HG02840 (cell line): ENCODE results near the gene ZNF268.

Source experiments
- ATAC-seq: cut with Tn5 transposase; IDR thresholded peaks from one replicate; pipeline ENCODE4 v1.9.1; 2021; ENCODE audit warnings: mild to moderate bottlenecking, moderate library complexity, moderate number of reproducible peaks; ENCODE audit not compliant: unreplicated experiment, low FRiP score

ZNF268 gene

GRCh38 chr12:133181238-133181959 is at the start of gene ZNF268:
ZNF268 (plus strand) TSS chr12:133181495; CDS start chr12:133181998, 503 bp downstream.
- ATAC-seq, result peak; percentile 98

- ATAC-seq, result no peak
Measured at GRCh38 chr12:133135747-133136146, 45.5 kb upstream of the ZNF268 start.

- no peak for ATAC-seq
Measured at GRCh38 chr12:133145981-133146380, 35.3 kb upstream of the ZNF268 start.

- ATAC-seq, result no peak
Measured at GRCh38 chr12:133156125-133156690, 25.1 kb upstream of the ZNF268 start.

- ATAC-seq, result no peak
Measured at GRCh38 chr12:133165776-133166175, 15.5 kb upstream of the ZNF268 start.

GRCh38 chr12:133172491-133172890 is 8.8 kb upstream of the ZNF268 start:
- ATAC-seq, result no peak

- ATAC-seq, result no peak
Measured at GRCh38 chr12:133174901-133175300, 6.4 kb upstream of the ZNF268 start.

GRCh38 chr12:133180669-133181068 is 626 bp upstream of the ZNF268 start:
- no peak for ATAC-seq

GRCh38 chr12:133190176-133190575 is 8.9 kb downstream of the ZNF268 start:
- no peak for ATAC-seq

- no peak for ATAC-seq
Measured at GRCh38 chr12:133192847-133193246, 11.6 kb downstream of the ZNF268 start.

- no peak for ATAC-seq
Measured at GRCh38 chr12:133201888-133202287, 20.6 kb downstream of the ZNF268 start.

GRCh38 chr12:133202493-133203343 is 21.4 kb downstream of the ZNF268 start:
- ATAC-seq, result no peak

- no peak for ATAC-seq
Measured at GRCh38 chr12:133203344-133204263, 22.3 kb downstream of the ZNF268 start.

GRCh38 chr12:133204264-133204603 is 22.9 kb downstream of the ZNF268 start:
- no peak for ATAC-seq

GRCh38 chr12:133206390-133206789 is 25.1 kb downstream of the ZNF268 start:
- ATAC-seq, result no peak

GRCh38 chr12:133215724-133216123 is 34.4 kb downstream of the ZNF268 start:
- ATAC-seq, result no peak

GRCh38 chr12:133217219-133217618 is 35.9 kb downstream of the ZNF268 start:
- ATAC-seq, result no peak

GRCh38 chr12:133220521-133220920 is 39.2 kb downstream of the ZNF268 start:
- no peak for ATAC-seq

- no peak for ATAC-seq
Measured at GRCh38 chr12:133221241-133221640, 39.9 kb downstream of the ZNF268 start.

GRCh38 chr12:133222211-133222610 is 40.9 kb downstream of the ZNF268 start:
- no peak for ATAC-seq
